ENCODE data around the gene FOXK2.
A peak's percentile ranks its signal among the peaks of the same experiment; 100 is the strongest.

The FOXK2 gene

GRCh38 chr17:82648165-82648668 is 128.7 kb downstream of the FOXK2 start, which contains the start of gene WDR45B:
WDR45B (minus strand) TSS chr17:82648444; CDS start chr17:82648340, 104 bp downstream.
- DNase-seq, result peak; percentile 97

GRCh38 chr17:82648742-82649331 is 129.3 kb downstream of the FOXK2 start:
- no peak for DNase-seq

GRCh38 chr17:82649501-82650261 is 130.1 kb downstream of the FOXK2 start:
- DNase-seq, result no peak

- DNase-seq, result no peak
These were observed 131.2 kb downstream of the FOXK2 start for GRCh38 chr17:82650723-82651122.

- no peak for DNase-seq
These were observed 134.4 kb downstream of the FOXK2 start for GRCh38 chr17:82653651-82654528.
